ENCODE measurements around the gene TFEC.

DNA sequence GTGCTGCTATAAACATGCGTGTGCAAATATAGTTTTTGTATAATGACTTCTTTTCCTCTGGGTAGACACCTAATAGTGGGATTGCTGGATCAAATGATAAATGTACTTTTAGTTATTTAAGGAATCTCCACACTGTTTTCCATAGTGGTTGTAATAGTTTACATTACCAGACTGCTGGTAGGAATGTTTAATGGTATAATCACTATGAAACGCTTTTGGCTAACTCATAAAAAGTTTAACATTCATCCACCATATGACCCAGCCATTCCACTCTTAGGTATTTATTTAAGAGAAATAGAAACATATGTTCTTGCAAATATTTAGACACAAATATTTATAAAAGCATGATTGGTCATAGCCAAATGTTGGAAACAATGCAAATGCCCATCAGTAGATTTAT is 32.1 kb upstream of the TFEC start:
- TF ChIP-seq, protein P1, sequence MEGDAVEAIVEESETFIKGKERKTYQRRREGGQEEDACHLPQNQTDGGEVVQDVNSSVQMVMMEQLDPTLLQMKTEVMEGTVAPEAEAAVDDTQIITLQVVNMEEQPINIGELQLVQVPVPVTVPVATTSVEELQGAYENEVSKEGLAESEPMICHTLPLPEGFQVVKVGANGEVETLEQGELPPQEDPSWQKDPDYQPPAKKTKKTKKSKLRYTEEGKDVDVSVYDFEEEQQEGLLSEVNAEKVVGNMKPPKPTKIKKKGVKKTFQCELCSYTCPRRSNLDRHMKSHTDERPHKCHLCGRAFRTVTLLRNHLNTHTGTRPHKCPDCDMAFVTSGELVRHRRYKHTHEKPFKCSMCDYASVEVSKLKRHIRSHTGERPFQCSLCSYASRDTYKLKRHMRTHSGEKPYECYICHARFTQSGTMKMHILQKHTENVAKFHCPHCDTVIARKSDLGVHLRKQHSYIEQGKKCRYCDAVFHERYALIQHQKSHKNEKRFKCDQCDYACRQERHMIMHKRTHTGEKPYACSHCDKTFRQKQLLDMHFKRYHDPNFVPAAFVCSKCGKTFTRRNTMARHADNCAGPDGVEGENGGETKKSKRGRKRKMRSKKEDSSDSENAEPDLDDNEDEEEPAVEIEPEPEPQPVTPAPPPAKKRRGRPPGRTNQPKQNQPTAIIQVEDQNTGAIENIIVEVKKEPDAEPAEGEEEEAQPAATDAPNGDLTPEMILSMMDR (IDR thresholded peaks at IDR 0.05) = no peak
- TF ChIP-seq MXI1 (IDR thresholded peaks at IDR 0.05; ENCODE audit: low read depth, low read length) (no peak), SIN3A (IDR thresholded peaks at IDR 0.05; ENCODE audit: borderline replicate concordance, low read depth, low read length) (no peak), GATA2 (CRISPR knock-in tag; IDR thresholded peaks at IDR 0.05) (no peak), RCOR1 (IDR thresholded peaks at IDR 0.05; ENCODE audit: low read length) (no peak), FOSL2 (IDR thresholded peaks at IDR 0.05; ENCODE audit: borderline replicate concordance, low read depth) (no peak), NRF1 (IDR thresholded peaks at IDR 0.05; ENCODE audit: low read depth, low read length) (no peak)
- TF ChIP-seq, protein P2, sequence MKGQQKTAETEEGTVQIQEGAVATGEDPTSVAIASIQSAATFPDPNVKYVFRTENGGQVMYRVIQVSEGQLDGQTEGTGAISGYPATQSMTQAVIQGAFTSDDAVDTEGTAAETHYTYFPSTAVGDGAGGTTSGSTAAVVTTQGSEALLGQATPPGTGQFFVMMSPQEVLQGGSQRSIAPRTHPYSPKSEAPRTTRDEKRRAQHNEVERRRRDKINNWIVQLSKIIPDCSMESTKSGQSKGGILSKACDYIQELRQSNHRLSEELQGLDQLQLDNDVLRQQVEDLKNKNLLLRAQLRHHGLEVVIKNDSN (IDR thresholded peaks at IDR 0.05; ENCODE audit: borderline replicate concordance, low read depth) = no peak
